GM12892 (cell line): ENCODE data around the gene TSPY8. TPM values are rescaled to one million over a fixed set of nuclear protein-coding genes. Genes with fewer than 3 reads are reported as not detected.
"Not testable (repeated sequence)": the region's sequence is repeated elsewhere in the genome, so short reads cannot be mapped to it uniquely, and the experiment has no call there.

ENCODE experiments used
- DNase-seq: peaks from one replicate; pipeline ENCODE4 v3.0.0; 2011; ENCODE audit not compliant: insufficient read length
- FAIRE-seq: peaks from 2 replicates; lab custom pipeline; 2011; peaks lifted over from hg19 to GRCh38; lab: Jason Lieb, UNC
- POLR2A ChIP-seq: IDR thresholded peaks from 2 replicates; pipeline ENCODE4 v1.6.1; 2011; ENCODE audit warnings: low read depth, low read length, control low read depth
- POLR2AphosphoS5 ChIP-seq: IDR thresholded peaks from 2 replicates; pipeline ENCODE4 v1.6.1; 2011; ENCODE audit warnings: low read depth, low read length, control low read depth
- TAF1 ChIP-seq: IDR thresholded peaks from 2 replicates; pipeline ENCODE4 v1.6.1; 2011; ENCODE audit warnings: low read depth, mild to moderate bottlenecking, control low read depth, low read length, borderline replicate concordance
- polyA plus RNA-seq: library from polyadenylated mRNA; unstranded; fragments of >200 nt; gene quantifications from one replicate; pipeline ENCODE4 v1.2.1, GENCODE V29; 2012; ENCODE audit warnings: missing spikeins, inconsistent platforms; ENCODE audit not compliant: missing spikeins

The TSPY8 gene
- polyA plus RNA-seq: not detected

- FAIRE-seq, DNase-seq: not testable (repeated sequence)
These were observed at the start of gene TSPY8 for GRCh38 chrY:9357497-9357896. TSPY8 (plus strand) TSS chrY:9357797; CDS start chrY:9357843, 46 bp downstream.

- FAIRE-seq (no peak), DNase-seq (no peak)
- TF ChIP-seq TAF1: no peak
- TF ChIP-seq POLR2A: no peak
- no peak for TF ChIP-seq POLR2AphosphoS5
These were observed 36.6 kb upstream of the TSPY8 start for GRCh38 chrY:9320996-9321395.

- not testable (repeated sequence) for FAIRE-seq
These were observed 20.4 kb upstream of the TSPY8 start, which contains the start of gene TSPY4 for GRCh38 chrY:9337164-9337563. TSPY4 (plus strand) TSS chrY:9337464; CDS start chrY:9337510, 46 bp downstream.

GRCh38 chrY:9396527-9396926 is 38.9 kb downstream of the TSPY8 start:
- FAIRE-seq: not testable (repeated sequence)

More at GRCh38 chrY:9337164-9337563, 20.4 kb upstream of the TSPY8 start, which contains the start of gene TSPY4:
- DNase-seq: not testable (repeated sequence)

GRCh38 chrY:9398121-9398520 is 40.5 kb downstream of the TSPY8 start, which contains the start of gene TSPY3:
TSPY3 (plus strand) TSS chrY:9398421; CDS start chrY:9398467, 46 bp downstream.
- not testable (repeated sequence) for FAIRE-seq

More at GRCh38 chrY:9396527-9396926, 38.9 kb downstream of the TSPY8 start:
- DNase-seq: not testable (repeated sequence)

More at GRCh38 chrY:9398121-9398520, 40.5 kb downstream of the TSPY8 start, which contains the start of gene TSPY3:
- not testable (repeated sequence) for DNase-seq
